ENCODE results near the gene BTD. TPM values are rescaled to one million over a fixed set of nuclear protein-coding genes. Genes with fewer than 3 reads are reported as not detected.
"Not testable (repeated sequence)": the region's sequence is repeated elsewhere in the genome, so short reads cannot be mapped to it uniquely, and the experiment has no call there.

BTD gene
- total RNA-seq, 1 experiment from 2014 or later = 15.6 TPM

GRCh38 chr3:15612001-15612400 is 10.5 kb downstream of the BTD start:
- Histone ChIP-seq H3K36me3 (ENCODE audit: low read depth) (0 out of 2 replicates have a peak, but pooled peaks cover 4% of the 10 kb centered on the region), H3K79me2 (ENCODE audit: low read depth) (no peaks in the 10 kb centered on the region), H4K20me1 (ENCODE audit: insufficient read depth) (no peaks in the 10 kb centered on the region), H3K9me3 (ENCODE audit: insufficient read depth, low read depth) (no peaks in the 10 kb centered on the region), H2AFZ (no peak overlapping the region), H3K4me1 (replicated peaks; ENCODE audit: insufficient read depth) (no peaks in the 10 kb centered on the region; the same call in 1 of the 2 replicates), H3K27ac (no peak overlapping the region), H3F3A (ENCODE audit: insufficient read depth, low read depth) (no peaks in the 10 kb centered on the region), H3K27me3 (ENCODE audit: insufficient read depth, low read depth) (no peaks in the 10 kb centered on the region), H3K4me2 (no peak overlapping the region), H3K4me3 (no peak overlapping the region), H3K9me2 (ENCODE audit: insufficient read depth) (no peaks in the 10 kb centered on the region)
- intact Hi-C loops (cut with micrococcal nuclease; ENCODE audit: unreplicated experiment) = no loop called here
- no peak for DNase-seq
- ChIA-PET POLR2A (ENCODE audit: unreplicated experiment) (interaction anchor here (0.6 kb wide), 1 partner anchor 80 kb away, joined by 9 read pairs; no protein-coding TSS in a partner anchor), CTCF (no interaction called here)
- no peak for TF ChIP-seq EZH2 (IDR thresholded peaks at IDR 0.05; ENCODE audit: low read depth)
- TF ChIP-seq, protein P1, sequence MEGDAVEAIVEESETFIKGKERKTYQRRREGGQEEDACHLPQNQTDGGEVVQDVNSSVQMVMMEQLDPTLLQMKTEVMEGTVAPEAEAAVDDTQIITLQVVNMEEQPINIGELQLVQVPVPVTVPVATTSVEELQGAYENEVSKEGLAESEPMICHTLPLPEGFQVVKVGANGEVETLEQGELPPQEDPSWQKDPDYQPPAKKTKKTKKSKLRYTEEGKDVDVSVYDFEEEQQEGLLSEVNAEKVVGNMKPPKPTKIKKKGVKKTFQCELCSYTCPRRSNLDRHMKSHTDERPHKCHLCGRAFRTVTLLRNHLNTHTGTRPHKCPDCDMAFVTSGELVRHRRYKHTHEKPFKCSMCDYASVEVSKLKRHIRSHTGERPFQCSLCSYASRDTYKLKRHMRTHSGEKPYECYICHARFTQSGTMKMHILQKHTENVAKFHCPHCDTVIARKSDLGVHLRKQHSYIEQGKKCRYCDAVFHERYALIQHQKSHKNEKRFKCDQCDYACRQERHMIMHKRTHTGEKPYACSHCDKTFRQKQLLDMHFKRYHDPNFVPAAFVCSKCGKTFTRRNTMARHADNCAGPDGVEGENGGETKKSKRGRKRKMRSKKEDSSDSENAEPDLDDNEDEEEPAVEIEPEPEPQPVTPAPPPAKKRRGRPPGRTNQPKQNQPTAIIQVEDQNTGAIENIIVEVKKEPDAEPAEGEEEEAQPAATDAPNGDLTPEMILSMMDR (conservative IDR thresholded peaks at IDR 0.05) = no peak
- no TSS peak for BruUV-seq (replicated peaks)

- TF ChIP-seq, protein P1 (conservative IDR thresholded peaks at IDR 0.05) = no peak
- TF ChIP-seq EZH2 (IDR thresholded peaks at IDR 0.05; ENCODE audit: low read depth) = no peak
- Histone ChIP-seq H3K36me3 (ENCODE audit: low read depth) (no peaks in the 10 kb centered on the region), H3K4me2 (no peak overlapping the region), H3K27me3 (ENCODE audit: insufficient read depth, low read depth) (no peaks in the 10 kb centered on the region), H4K20me1 (ENCODE audit: insufficient read depth) (no peaks in the 10 kb centered on the region), H3K27ac (no peak overlapping the region), H3K4me3 (no peak overlapping the region), H3K9me3 (ENCODE audit: insufficient read depth, low read depth) (peaks cover 8% of the 10 kb centered on the region; the same call in 1 of the 2 replicates), H2AFZ (no peak overlapping the region), H3K79me2 (ENCODE audit: low read depth) (no peaks in the 10 kb centered on the region), H3F3A (ENCODE audit: insufficient read depth, low read depth) (no peaks in the 10 kb centered on the region), H3K9me2 (ENCODE audit: insufficient read depth) (no peaks in the 10 kb centered on the region), H3K4me1 (replicated peaks; ENCODE audit: insufficient read depth) (no peaks in the 10 kb centered on the region; the same call in 1 of the 2 replicates)
- ChIA-PET POLR2A (ENCODE audit: unreplicated experiment) (interaction anchor here (0.5 kb wide), 1 partner anchor 74 kb away, joined by 5 read pairs; no protein-coding TSS in a partner anchor), CTCF (no interaction called here)
- intact Hi-C loops (cut with micrococcal nuclease; ENCODE audit: unreplicated experiment) = no loop called here
- BruUV-seq (replicated peaks) = no TSS peak
- no peak for DNase-seq
These were observed 13.4 kb downstream of the BTD start for GRCh38 chr3:15614958-15615357.

DNA sequence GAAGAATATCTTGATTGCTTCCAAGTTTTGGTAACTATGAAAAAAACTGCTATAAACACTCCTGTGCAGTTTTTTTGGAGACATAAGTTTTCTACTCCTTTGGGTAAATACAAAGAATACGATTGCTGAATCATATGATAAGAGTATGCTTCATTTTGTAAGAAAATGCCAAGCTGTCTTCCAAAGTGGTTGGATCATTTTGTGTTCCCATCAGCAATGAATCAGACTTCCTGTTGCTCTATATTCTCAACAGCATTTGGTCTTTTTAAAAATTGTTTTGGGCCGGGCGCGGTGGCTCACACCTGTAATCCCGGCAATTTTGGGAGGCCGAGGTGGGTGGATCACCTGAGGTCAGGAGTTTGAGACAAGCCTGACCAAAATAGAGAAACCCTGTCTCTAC is 14.5 kb downstream of the BTD start:
- no peak for TF ChIP-seq EZH2 (IDR thresholded peaks at IDR 0.05; ENCODE audit: low read depth)
- TF ChIP-seq, protein P1 (conservative IDR thresholded peaks at IDR 0.05) = no peak
- Histone ChIP-seq H2AFZ (no peak overlapping the region), H3K4me1 (replicated peaks; ENCODE audit: insufficient read depth) (no peaks in the 10 kb centered on the region), H3K4me2 (no peak overlapping the region), H3K4me3 (no peak overlapping the region), H3K27me3 (ENCODE audit: insufficient read depth, low read depth) (no peaks in the 10 kb centered on the region), H3K9me2 (ENCODE audit: insufficient read depth) (no peaks in the 10 kb centered on the region), H3K79me2 (ENCODE audit: low read depth) (no peaks in the 10 kb centered on the region), H3K36me3 (ENCODE audit: low read depth) (no peaks in the 10 kb centered on the region), H3K27ac (no peak overlapping the region), H4K20me1 (ENCODE audit: insufficient read depth) (no peaks in the 10 kb centered on the region), H3F3A (ENCODE audit: insufficient read depth, low read depth) (no peaks in the 10 kb centered on the region), H3K9me3 (ENCODE audit: insufficient read depth, low read depth) (peaks cover 13% of the 10 kb centered on the region; the same call in 1 of the 2 replicates)
- intact Hi-C loops (cut with micrococcal nuclease; ENCODE audit: unreplicated experiment) = no loop called here
- CTCF ChIA-PET = no interaction called here
- no TSS peak for BruUV-seq (replicated peaks)
- POLR2A ChIA-PET (ENCODE audit: unreplicated experiment) = no interaction called here
- no peak for DNase-seq

DNA sequence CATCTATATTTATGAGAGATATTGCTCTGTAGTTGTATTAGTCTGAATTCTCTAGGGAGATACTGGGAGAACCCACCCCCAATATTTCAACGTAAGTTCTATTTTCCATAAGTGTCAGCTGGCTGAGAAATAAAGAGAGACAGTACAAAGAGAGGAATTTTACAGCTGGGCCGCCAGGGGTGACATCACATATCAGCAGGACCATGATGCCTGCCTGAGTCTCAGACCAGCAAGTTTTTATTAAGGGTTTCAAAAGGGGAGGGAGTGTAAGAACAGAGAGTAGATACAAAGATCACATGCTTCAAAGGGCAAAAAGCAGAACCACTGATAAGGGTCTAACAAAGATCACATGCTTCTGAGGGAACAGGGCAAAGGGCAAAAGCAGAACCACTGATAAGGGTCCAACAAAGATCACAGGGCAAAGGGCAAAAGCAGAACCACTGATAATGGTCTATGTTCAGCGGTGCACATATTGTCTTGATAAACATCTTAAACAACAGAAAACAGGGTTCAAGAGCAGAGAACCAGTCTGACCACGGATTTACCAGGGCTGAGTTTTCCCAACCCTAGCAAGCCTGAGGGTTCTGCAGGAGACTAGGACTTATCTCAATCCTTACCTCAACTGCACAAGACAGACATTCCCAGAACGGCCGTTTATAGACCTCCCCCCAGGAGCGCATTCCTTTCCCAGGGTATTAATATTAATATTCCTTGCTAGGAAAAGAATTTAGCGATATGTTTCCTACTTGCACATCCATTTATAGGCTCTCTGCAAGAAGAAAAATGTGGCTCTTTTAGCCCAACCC is 18.3 kb downstream of the BTD start:
- POLR2A ChIA-PET (ENCODE audit: unreplicated experiment) = interaction anchor here (0.6 kb wide), 1 partner anchor 13 kb away, joined by 4 read pairs; no protein-coding TSS in a partner anchor
- H3K27me3 ChIP-seq (ENCODE audit: insufficient read depth, low read depth); H3K79me2 ChIP-seq (ENCODE audit: low read depth); H3K4me1 ChIP-seq (replicated peaks; ENCODE audit: insufficient read depth); H3F3A ChIP-seq (ENCODE audit: insufficient read depth, low read depth); DNase-seq; BruUV-seq (replicated peaks); H4K20me1 ChIP-seq (ENCODE audit: insufficient read depth); H3K9me2 ChIP-seq (ENCODE audit: insufficient read depth); H3K27ac ChIP-seq; H3K36me3 ChIP-seq (ENCODE audit: low read depth); H3K4me2 ChIP-seq; H3K4me3 ChIP-seq; CTCF ChIA-PET; intact Hi-C loops (cut with micrococcal nuclease; ENCODE audit: unreplicated experiment); H2AFZ ChIP-seq: not testable (repeated sequence)
- peaks cover 15% of the 10 kb centered on the region; the same call in 1 of the 2 replicates for H3K9me3 ChIP-seq (ENCODE audit: insufficient read depth, low read depth)
